Activated T-cell treated with anti-CD3 and anti-CD28 coated beads, Interleukin-2, amount 50 U/mL, for 48 hours (primary cell): ENCODE measurements around the gene NSFL1C.
"Not testable (repeated sequence)": the region's sequence is repeated elsewhere in the genome, so short reads cannot be mapped to it uniquely, and the experiment has no call there.

Source experiments
- DNase-seq, 2 experiments: peaks; one replicate each; pipeline ENCODE4 v3.0.0-alpha.2; 2020

Gene NSFL1C

DNA sequence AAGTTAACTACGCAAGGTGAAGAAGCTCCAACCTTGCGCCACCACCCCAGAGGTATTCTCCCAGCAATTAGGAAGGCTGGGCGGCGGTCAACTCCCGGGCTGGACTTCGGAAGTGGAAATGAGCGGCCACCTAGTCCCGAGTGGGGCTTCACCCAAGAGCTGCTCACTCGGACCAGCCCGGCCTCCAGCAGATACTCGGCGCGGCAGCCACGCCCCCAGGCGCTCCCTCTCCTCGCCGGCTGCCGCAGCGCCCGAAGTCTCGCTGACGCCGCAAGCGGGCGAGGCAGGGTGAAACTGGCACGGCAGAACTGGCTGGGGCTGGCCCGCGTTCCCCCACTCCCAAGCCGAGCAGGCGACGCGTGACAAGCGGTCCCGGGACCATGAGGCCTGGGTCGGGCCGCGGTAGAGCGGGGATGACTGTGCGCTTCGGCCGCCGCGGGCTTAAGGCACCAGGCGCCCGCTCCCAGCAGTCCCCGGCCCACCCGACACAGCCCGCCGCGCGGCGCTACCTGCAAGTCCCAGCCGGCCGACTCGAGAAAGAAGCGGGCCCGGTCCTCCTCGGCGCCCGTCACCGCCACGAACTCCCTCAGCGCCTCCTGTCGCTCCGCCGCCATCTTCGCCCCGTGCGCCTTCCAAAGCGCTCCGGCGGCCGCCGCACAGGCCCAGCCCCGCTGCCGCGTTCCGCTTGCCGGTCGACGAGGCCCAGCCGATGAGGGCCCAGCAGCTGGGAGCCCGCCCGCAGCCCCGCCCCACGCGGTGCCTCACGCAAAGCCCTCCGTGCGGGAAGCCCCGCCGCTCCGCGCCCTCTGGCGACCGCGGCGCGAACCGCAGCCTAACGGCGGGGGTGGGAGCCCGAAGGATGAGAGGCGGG, at the start of gene NSFL1C:
Gene NSFL1C, minus strand, starts transcription at position 639 of the 871 bp plus-strand sequence. Its CDS starts 25 bp downstream, at position 614.
- DNase-seq: peak; percentile 98 to 99

DNA sequence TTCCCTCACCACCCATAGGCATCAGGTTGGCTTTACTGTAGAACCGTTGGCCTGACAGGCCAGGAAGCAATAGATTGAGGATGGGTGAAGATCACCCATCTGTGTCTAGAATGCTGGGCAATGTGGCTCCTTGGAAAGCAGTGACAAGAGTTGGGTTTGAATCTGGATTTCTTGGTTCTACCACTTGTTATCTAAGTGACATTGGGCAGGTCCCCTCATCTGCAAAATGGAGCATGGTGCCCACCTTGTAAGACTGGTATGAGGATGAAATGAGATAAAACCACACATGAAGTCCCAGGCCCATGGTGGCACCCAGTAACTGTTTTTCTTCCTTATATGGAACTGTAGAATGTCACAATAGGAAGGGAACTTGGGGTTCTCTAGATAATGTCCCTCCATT, 47.2 kb upstream of the NSFL1C start:
- DNase-seq: no peak

DNA sequence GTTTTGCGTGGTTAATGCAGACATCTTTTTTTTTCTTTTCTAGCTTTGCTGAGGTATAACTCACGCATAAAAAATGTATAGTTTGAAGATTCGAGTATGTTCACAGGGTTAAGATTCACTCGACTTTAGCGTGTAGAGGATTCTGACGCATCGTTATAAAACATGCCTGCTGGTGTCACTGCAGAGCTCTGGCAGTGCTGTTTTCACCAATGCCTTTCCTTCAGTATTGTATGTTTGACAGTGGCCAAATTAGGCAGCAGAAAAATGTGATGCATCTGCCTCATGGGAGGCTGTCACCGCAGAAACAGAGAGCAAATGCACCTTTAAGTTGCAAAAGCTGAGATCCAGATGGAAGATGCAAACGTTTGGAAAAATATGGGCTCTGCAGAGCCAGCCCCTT, 42.6 kb upstream of the NSFL1C start:
- peak in 1 of 2 experiments; percentile 33 for DNase-seq

DNA sequence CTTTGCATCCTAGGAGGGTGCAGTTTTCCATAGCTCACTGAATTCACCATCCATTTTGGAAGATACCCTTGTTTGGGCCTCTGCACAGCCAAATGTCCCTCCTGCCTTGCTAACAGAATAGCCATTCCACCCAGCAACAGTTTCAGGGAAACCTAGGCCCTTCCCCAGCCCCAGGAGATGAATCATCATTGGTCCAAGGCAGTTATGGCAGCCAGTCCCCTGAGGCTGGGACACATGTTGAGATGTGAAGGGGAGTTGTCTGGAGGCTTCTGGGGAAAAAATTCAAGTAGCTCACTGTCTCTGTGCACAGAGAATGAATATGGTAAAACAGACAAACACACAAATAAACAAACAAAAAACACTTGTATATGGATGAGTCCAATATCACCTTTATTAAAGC, 41.9 kb upstream of the NSFL1C start:
- no peak for DNase-seq

DNA sequence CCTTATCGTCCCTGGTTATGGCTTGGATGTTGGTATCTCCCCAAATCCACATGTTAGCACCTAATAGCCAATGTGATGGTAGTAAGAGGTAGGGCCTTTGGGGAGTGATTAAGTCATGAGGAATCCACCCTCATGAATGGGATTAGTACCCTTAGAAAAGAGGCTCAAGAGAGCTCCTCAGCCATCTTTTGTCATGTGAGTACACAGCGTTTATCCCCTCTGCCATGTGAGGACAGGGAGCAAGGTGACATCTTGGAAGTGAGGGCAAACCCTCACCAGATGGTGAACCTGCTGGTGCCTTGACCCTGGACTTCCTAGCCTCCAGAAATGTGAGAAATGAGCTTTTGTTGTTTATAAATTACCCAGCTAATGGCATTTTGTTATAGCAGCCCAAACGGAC, 40.6 kb upstream of the NSFL1C start:
- DNase-seq: no peak

DNA sequence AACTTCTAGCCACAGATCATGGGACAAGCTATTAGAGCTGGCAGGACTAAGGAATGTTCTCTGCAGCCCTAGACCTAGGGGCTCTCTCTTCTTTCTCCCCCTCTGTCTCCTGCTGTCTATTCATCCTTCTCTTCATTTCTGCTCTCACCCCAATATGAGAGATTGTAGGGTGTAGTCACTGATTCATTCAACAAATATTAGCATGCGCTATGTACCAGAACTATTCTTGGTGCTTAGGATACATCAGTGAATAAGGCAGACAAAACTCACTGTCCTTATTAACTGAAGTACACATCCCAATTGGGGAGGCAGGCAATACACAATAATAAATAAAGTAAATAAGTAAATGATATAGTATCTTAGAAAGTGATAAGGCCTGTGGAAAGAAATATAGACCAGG, 39.2 kb upstream of the NSFL1C start:
- DNase-seq: no peak

DNA sequence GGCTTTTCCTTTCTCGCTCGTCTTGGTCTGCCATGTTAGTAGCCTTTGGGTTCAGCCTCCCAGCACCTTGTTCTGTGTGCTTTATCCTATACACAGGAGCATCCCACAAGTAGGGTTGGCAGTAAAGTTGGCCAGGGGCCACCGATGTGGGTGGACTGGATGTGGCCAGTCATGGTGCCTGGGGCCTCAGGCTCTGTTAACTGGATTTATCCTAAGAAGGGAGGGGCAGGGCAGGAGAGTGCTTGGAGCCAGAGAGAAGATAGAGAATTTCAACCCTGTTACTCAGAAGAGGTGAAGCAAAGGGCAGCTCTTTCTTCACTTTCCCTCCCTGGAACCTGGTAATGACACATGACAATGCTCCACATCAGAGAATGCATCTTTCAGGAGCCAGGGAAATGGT, 38.7 kb upstream of the NSFL1C start:
- DNase-seq: no peak

DNA sequence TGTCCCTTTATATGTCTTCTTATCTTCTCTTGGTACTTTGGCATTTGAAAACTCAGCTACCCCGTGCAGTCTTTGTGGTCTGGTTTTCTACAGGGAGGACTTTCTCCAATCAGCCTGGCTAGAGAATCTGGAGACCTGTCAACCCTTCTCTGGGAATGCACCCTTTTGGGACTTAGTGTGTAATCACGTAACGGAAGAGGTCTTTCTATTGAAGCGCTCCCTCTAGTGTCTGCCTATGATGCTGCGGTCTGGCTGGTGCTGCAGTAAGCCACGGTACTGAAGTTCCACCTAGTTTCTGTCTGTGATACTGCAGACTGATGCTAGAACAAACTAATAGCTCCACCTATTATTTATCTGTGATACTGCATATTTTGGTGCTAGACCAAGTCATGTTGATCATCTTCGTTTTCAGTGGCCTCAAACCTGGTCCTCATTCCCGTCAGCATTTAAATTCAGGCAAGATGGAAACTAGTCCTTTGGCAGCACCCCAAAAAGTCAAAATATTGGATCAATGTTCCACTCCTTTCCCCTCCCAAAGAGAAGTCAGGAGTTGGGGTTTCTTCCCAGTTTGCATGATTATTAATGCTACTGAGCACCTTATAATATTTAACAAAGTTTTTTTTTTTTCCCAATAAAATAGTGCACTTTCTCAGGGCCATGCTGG, 37.0 kb upstream of the NSFL1C start:
- DNase-seq: peak; percentile 79 to 80

DNA sequence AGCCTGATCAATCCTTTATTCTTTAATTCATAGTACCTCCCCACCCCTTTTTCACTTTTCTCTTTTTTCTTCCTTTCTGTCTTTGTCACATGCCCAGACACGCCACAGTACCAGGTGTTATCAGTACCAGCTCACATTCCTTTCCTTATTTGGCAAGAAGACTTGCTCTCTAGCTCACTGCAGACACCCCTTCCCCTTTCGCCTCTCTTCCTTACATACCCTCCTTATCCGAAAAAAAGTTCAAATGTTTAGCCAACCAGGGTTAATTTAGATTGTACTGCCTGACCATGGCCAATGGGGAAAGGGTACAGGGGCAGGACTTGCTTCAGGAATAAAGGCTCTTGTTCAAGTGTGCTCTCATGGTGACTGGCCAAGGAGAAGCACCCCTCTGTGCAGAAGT, 33.8 kb upstream of the NSFL1C start:
- no peak for DNase-seq

DNA sequence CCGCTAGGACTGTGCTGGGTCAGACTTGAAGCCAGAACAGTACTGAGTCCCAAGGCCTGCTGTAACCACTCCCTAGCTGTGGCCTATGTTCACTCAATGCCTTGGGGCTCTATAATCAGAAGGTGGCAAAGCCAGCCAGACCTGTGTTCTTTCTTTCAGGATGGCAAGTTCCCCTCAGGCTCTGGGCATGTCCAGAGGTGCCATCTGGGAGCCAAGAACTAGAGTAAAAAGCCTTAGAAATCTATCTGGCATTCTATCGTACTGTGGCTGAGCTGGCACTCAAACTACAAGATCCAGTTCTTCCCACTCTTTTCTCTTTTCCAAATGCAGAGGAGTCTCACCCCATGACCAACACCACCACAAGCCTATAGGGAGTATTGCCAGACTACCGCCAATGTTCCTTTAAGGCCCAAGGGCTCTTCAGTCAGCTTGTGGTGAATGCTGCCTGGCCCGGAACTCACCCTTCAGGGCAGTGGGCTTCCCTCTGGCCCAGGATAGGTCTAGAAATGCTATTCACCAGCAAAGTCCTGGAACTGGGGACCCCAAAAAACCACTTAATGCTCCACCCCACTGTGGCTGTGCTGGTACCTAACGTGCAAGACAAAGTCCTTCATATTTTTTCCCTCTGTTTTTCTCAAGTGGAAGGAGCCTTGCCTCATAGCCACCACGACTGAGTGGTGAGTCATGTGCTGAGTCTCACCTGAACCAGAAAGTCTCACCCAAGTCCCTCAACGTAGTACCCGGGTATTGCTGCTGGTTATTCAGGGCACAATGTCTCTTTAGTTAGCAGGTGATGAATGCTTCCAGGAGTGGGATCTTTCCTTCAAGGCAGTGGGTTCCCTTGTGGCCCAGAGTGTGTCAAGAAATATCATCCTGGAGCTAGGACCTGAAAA, 33.1 kb upstream of the NSFL1C start:
- DNase-seq: no peak

DNA sequence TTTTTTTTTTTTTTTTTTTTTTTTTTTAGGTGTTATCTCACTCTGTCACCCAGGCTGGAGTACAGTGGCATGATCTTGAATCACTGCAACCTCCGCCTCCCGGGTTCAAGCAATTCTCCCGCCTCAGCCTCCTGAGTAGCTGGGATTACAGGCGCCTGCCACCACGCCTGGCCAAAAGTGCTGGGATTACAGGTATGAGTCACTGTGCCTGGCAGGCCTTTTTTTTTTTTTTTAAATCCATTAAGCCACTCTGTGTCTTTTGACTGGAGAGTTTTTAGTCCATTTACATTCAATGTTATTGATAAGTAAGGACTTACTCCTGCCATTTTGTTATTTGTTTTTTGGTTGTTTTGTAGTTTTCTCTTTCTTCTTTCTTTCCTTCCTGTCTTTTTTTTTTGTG, 30.7 kb upstream of the NSFL1C start:
- DNase-seq: not testable (repeated sequence)

DNA sequence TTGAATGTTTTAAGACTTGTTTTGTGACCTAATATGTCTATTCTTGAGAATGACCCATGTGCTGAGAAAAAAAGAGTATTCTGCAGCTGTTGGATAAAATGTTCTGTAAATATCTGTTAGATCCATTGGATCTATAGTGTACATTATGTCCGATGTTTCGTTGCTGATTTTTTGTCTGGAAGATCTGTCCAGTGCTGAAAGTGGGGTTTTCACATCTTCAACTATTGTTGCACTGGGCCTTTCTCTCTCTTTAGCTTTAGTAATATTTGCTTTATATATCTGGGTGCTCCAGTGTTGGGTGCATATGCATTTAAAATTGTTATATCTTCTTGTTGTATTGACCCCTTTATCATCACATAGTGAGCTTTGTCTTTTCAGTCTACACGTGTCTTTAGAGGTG, 30.3 kb upstream of the NSFL1C start:
- DNase-seq: no peak

DNA sequence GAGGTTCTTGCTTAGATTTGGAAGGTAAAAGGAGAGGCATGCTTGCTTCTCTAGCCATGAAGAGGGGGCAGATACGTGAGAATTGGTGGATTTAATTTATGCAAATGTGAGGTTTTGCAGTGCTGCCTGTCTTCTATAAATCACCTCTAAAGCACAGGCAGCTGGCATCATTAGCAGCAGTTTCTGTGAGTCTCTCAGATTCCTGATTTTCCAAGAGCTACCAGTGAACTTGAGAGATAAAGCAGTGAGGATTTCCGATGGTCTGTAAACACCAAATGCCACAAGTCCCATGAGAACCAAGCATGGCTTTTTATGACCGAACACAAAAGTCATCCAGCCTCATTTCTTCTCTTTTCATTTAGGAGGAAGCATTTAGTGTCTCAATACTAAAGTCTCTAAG, 27.8 kb upstream of the NSFL1C start:
- no peak for DNase-seq

DNA sequence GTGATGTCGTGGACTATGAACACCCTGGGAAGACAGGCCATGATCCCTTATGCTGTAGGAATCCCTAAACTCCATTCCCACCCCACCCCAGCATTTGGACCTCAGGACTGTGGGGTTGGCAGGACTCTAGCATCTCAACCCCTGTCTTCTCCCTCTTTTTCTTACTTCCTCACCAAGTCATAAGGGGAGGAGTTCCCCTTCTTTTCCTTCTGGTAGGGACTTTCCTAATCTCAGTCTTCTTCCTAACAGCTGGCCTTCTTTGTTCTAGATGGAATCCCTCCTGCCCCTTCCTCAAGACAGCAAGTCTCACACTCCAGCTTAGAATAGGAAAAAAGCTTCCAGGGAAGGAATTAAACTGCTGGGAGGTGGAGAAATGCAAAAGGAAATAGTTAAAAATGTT, 26.9 kb upstream of the NSFL1C start:
- DNase-seq: no peak

DNA sequence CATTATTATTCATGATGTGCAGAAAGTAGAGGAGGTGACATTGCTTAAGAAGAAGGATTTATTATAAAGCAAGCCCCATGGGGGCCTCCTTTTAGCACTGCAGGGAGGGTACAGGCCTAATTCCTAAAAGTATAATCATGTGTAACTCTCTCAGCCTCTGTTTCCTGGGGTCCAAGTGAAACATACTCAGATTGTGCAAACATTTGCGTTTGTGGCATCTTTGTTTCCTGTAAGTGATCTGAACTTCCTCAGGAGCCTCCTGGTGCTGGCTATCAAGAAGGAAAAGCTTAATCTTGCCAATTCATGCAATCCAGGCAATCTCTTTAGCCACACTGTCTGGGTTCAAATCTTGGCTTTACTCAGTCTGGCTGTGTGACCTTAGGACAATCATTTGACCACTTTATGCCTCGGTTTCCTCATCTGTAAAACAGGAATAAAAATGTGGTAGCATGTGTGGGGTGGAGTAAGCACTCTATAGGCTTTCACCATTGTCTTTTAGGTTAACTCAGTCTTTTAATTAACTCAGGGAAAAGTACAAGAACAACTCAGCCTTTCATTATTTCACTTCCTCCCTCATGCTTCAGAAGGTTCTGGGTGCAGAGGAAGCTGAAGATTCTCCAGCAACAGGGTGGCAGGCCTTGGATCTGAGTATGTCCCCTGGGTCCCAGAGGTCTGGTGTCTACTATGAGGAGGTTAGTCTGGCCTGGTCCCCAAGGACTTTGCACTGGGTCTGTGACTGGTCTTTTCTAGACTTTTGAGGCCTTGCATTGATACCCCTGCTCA, 25.4 kb upstream of the NSFL1C start:
- no peak for DNase-seq

DNA sequence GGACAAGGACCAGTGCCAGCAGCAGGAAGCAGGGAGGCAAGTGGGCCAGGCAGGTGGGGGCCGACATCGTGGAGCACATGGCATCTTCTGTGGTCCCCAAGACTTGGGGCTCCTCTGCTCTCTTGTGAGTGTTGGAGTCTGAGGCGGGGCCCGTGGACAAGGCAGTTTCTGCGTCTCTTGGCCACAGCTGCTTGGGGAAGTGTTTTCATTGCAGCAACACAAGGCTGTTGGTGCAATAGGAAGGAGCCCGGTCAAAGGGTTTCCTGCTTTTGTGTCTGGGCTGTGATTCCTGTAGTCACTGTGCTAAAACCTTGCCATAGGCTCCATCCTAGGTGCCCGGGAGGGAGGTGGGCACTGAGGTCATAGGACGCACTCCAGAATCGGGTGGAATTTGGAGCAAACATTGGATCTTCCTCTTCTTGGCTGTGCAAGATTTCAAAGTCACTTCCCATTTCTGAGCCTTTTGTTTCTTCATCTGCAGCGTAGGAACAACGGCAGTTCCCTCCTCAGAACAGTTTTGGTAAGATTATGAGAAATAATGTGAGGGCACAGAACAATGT, 24.7 kb upstream of the NSFL1C start, which contains the start of gene SIRPB2:
Gene SIRPB2, minus strand, starts transcription at position 140 of the 560 bp plus-strand sequence. Its CDS starts 61 bp downstream, at position 79.
- DNase-seq: no peak

DNA sequence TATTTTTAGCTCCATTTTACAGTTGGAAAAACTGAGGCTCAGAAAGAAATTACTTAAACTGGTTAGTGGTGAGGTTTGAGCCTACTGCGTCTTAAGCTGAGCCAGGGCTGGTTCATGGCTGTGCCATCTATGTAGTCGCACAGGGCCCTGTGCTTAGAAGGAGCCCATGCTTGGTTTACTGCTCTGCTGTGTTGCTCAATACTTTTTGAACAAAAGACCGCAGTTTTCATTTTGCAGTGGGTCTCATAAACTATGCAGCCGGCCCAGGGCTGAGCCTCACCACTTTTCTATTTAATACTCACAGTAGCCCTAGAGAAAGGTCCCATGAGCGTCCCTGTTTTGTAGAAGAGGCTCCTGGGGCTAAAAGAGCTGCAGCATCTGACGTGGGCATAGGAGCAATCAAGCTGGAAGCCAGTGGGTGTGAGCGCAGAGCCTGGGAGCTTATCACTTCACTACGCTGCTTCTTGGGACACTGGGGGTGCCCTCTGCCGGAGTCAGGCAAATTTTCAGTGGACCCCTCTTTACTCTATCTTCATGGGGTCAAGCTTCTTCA, 24.1 kb upstream of the NSFL1C start:
- DNase-seq: no peak

DNA sequence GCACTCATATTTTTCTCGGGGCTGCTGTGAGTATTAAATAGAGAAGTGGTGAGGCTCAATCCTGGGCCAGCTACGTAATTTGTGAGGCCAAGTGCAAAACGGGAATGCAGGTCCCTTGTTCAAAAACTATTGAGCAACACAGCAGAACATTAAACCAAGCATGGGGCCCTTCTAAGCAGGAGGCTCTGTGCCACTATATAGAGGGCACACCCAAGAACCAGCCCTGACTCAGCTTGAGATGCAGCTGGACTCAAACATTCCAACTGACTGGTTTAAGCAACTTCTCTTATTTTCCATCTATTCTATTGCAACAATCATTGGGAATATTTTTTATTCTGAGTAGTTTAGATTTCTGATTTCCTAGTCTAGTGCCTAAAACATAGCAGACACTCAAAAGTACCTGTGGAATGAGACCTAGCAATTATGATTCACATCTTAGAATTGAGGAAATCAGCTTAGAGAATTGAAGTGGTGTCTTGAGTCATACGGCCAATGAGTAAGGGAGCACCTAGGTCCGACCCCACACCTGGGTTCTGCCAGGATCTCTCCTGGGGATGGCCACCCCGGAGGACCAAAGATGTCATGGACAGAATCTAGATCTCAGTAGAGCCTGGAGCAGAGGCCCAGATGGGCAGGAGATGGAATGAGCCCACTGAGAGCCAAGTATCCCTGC, 23.3 kb upstream of the NSFL1C start:
- DNase-seq: no peak

DNA sequence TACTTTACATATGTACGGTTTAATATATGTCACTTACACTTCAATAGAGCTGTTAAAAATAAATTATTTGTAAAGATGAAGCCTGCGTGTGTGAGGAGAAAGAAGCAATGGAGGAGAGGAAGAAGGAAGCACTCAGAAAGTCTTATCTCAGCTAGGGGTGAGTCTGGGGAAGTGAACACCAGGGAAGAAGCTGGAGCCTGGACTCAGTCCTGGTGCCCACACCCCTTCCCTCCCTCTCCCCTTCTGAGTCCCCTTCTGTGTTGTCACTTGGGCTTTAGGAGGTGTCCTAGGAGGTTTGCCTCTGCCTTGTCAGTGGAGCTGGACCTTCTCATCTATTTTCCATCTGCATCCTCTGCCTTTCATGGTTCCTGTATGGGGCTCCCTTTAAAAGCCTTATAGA, 22.7 kb upstream of the NSFL1C start:
- no peak for DNase-seq

DNA sequence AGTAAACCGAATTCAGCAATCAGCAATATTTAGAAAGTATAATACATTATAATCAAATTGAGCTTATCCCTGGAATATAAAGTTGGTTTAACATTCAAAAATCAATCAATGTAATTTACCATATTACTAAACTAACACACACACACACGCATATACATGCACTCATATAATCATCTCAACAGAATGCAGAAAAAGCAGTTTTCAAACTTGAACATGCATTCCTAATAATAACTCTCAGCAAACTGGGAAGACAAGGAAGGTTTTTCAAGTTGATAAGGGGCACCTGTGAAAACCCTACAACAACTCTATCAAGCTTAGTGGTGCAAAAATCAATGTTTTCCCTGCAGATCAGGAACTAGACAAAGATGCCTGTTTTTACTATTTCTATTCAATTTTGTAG, 19.9 kb upstream of the NSFL1C start:
- DNase-seq: no peak
